Activated T-helper 1 cell treated with Interleukin-2 at 50 U/mL for 16 hours (primary cell): ENCODE results near the gene CYTIP.

Experiments used
- DNase-seq: peaks from one replicate; pipeline ENCODE4 v3.0.0-alpha.2; 2020; ENCODE audit warnings: low read depth

The CYTIP gene

DNA sequence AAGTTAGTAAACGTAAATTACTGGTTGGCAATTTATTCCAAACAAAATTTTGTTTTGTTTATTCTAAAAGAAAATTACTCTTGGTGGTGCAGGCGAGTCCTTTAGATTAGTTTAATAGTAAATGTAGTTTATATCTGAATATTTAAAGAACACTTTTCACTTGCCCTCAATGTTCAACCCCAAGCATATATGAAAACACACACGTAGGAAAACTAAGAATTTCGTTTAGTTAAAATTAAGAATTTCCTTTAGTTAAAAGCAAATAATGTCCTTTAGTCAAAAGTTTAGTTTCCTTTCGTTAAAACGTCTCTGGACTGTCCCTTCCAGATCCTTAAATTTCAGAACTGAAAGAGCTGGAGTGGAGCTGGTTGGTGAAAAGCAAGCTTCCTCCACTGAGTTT lies 19.1 kb upstream of the CYTIP start:
- no peak for DNase-seq

DNA sequence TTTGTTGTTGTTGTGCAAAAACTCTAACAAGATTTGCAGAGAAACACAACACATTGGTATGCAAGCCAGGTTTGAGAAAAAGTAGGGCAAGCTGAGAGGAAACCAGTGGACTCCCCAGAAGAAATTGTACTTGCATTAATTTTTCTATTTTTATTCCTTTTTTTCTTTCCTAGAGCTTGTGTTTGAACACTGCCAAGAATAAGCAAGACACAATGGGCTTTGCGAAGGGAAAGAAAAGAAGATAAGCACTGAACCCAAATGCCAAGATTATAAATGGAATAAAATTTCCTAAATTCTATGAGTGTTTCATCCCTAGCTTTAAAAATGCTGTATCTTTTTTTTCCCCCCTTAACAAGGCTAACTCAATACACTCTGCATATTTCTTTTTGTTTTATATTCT lies 17.0 kb upstream of the CYTIP start:
- DNase-seq: no peak

DNA sequence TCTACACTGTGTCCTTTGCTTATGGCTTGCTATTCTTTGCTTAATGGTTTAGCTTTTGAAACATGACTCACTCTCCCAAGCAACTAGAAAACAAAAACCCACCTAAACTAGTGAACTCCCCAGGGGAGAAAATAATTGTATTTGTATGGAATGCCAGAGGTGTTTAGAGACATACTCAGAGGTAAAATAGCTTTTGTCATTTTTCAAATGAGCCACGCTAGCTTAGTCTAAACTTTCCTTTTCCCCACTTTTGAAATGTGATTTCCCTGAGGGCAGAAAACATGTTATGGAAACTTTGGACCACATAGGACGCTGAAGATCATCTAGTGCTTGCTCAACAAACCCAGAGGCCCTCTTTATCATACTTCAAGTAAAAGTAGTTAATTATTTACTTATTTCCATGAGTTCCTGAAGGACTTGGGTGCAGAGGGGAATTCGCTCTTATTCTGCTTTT lies 16.5 kb upstream of the CYTIP start:
- DNase-seq: no peak

DNA sequence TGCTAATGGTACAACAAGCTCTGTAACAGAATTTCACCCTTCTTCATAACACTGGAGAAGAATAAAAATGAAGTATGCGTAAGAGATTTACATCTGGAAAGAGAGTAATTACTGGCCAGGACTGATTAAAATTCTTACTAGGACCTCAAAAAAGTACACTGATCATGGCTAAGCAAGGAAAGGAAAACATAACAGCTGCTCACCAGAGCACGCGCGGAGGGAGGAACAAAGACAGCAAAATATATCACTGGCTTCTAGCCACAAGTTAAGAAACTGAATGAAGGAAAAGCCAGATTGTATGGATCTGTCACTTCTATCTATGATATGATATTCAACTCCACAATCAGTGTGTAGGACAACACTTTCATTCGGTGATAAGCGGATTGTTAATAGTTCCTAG lies 15.6 kb upstream of the CYTIP start:
- DNase-seq: no peak

DNA sequence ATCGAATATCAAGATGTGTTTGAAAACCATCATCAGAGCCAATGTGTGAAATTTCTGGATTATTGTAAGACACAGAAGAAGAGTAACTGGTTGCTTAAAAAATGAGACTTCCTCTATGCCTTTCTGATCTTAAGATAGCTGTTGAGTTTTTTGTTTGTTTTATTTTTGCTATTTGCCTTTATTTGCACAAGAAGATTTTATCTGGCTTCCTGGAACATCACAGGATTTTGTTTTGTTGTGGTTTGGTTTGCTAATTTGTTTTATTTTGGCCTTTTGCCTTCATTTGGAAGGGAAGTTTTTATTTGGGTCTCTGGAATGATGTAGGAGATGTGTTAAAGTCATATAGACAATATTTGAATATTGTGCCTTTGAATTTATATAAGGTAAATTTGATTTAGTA lies 3.9 kb upstream of the CYTIP start:
- DNase-seq: no peak

DNA sequence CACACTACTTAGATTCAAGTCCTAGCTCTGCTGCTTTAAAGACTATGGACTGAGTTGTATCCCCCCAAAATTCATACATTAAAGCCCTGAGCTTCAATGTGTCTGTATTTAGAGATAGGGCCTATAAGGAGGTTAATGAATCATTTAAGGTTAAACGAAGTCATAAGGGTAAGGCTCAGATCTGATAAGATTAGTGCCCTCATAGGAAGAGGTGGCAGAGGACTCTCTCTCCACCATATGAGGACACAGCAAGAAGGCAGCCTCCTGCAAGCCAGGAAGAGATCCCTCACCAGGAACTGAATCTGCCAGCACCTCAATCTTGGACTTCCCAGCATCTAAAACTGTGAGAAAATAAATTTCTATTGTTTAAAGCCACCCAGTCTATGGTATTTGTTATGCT lies 3.1 kb upstream of the CYTIP start:
- DNase-seq: no peak

DNA sequence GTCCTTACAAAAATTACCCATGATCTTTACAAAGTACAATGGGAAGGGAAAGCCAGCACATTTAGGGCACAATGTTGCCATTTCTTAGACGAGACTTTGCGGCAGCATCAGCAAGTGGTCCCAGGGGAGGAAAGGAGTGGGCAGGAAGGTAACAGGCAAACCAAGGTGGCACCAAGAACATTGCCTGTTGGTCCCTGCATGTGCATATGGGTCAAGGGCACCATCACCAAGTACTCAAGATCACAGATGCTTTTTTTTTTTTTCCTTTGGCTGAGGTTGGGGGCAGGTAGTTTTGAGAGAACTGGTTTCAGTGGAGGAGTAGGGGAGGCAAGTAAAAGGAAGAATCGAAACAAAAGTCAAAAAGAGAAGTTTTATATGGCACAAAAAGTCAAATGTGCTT lies 752 bp upstream of the CYTIP start:
- DNase-seq: no peak

DNA sequence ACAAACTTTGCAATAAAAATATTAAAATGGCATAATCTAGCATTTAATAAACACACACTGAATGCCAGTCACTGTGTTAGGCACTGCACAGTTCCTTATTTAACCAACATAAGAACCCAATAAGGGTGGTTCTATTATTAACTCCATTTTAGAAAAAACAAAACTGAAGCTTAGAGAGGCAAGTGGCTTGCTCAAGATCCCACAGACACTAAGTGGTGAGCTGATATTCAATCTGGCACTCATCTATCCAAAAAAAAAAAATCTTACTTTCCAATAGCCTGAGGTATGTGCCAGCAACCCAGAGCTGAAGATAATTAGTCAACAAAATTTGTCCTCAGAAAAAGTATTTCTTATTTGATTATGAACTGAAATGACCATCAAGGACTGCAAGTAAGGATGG lies 799 bp downstream of the CYTIP start:
- DNase-seq: no peak

DNA sequence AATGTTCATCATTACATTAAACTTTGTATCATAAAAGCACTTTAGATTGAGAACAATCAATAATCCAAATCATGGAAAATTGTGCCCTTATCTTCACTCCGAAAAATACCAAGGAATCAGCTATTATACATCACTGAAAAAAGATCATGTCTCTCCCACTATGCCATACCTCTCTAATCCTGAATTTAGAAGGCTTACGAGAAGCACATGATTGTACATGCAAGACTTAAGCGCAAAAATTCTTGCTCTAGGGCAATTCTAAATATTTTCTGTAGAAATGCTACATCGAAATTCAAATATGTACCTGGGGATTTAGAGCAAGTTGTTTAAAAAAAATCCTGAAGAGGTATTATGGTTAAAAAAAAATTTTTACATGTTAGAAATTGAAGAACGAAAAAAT lies 1.3 kb downstream of the CYTIP start:
- DNase-seq: no peak

DNA sequence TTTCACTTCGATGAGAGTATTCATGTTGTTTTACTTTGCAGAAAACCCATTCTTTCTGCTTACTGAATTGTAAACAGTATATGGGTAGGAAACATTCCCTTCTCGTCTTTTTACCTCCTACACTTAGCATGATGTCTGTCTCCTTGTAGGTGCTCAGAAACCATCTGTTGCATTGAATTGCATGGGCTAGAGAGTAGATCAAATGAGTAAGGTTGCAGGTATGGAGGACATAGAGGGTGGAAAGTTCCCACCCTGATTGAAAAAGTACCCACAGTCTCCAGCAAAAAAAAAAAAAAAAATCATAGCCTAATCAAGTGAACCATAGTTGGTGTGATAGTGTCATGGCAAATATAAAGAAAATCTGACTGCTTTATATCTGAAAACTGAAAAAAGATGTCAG lies 1.7 kb downstream of the CYTIP start:
- DNase-seq: no peak

DNA sequence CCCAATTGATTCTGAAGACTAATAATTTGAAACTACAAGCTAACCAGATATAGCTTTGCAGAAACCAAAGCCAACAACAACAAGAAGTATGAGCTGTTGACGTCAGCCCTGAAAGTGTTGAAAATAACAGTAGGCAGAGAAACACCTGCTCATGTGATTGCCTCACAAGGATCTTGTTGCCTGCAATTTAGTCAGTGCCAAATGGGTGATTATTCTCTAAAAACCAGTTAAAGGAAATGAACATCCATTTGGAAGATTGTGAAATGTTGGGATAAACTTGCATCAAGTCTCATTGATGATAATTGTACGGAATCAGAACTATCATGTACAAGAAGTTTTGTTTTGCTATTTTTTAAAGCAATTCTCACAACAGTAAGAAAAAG lies 2.8 kb downstream of the CYTIP start:
- no peak for DNase-seq

DNA sequence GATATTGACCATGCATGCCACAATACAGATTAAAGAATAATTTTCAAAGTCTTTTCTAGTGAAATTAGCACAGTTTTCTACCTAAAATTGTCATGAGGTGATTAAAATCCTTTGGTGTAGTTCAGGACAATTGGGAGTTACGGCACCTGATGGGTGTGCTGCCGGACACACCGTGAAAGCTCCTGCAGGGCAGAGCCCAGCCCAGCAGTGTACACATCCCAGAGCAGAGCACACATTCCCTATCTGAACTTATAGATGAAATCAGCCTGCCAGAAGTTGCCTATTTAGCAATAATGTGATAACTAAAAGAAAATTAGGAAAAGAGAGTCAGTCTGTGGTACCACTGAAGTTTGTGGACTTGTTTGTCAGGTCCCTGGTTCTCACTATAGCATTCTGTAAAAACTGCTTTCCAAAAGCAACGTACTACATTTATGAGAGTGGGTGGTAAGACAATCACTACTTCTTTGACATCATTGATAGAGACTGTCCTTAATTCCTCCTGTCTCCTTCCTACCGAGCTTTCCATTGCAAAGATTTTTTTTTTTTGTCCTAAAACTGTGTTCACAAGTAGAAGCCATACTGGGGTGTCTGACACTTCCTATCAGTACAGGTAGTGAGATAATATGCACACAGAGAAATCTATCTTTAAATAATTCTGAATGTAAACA lies 3.4 kb downstream of the CYTIP start:
- DNase-seq: no peak

DNA sequence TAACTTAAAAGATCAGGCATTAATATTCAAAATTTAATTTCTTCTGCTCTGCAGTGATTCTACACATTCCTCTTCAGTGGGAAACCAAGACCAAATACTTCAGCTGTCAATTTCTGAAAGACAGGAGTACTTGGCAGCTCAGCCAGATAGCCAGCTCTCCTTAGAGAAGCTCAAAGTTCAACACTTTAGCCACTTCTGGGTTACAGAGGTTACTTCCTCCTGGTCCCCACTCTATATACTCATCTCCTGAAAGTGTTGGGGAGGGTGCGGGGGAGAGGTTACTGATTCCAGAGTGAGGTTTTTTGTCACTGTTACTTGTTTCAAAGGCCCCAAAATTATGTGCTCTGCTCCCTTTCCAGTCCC lies 4.1 kb downstream of the CYTIP start:
- no peak for DNase-seq

DNA sequence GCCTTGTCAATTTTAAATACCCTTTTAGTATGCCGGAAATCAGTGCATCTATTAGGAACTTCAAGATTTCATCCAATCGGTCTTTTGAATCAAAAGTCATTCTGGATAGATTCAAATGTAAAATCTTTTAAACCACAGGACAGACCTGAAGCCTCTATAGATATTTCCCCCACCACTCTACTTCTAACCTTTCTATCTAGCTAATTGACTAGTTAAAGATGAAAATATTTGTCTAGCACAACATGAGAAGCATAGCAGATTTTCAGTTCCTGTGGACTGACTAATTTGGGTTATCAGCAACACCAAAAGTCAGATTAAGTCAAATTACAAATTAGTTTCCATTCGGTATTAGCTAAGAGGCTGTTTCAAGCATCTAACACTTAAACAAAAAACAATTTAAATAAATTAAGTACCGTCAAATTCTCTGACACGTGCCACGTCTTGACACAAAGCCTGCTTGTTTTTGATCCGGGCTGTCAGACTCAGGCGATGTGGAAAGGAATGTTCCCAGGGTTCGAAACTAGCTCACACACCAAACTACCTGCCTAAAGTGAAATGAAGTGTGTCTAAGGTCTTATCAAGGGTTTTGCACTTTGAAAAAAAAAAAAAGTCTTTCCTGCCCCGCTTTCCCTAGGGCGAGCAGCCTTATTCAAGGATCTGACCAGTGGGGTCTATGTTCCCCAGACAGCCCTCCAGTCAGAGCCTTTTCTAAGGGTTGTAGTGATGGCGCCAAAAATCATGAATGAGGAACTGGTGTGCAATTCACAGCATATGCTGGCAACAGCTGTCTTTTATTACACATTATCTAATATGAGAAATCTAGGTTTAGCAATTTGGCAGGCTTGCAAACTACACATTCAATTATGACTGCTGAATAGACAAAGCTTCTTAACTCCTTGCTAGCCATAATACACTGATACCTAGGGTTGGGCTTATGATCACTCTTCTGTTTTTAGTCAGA lies 4.7 kb downstream of the CYTIP start:
- no peak for DNase-seq

DNA sequence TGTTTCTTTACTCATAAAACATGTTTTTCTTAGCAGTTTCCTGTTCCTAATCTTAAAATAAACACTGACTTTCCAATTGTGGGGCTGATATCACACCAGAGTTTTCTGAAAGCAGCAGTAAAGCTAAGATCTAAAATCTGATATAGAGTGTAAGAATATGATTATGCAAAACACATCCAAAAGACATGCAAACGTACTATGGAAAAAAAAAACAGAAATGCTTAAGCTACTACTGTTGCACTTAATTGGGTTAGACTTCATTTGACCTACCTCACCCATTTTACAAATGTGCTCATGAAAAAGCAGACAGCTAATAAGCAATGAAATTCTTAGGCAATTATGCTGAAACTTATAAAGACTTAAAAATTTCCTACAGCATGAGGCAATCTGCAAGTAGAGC lies 10.5 kb downstream of the CYTIP start:
- no peak for DNase-seq

DNA sequence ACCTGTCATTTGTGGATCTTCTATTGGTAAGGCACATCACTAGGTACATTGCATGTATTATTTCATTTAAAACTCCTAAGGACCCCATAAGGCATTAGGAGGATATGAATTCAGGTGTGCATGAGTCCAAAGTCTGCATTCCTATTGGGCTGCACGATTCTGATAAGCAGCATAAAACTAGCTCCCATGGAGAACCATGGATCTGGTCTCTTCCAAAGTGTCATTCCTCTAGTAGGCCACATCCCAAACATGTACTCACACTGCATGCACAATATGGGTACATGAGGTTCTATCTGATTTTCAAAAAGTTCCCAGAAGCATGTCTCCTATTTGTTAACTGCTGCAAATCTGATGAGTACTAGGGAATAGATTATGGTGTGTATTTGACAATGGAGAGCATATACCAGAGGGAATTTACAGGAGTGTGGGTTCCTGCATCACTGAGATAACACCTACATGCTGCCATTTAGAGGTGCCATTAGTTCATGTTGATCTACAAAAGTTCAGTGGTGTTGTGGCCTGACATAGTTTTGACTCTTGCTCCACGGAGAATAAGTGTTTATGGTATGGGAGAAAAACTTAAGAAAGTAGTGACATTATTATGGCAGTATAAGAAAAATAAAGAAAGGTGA lies 11.3 kb downstream of the CYTIP start:
- DNase-seq: no peak

DNA sequence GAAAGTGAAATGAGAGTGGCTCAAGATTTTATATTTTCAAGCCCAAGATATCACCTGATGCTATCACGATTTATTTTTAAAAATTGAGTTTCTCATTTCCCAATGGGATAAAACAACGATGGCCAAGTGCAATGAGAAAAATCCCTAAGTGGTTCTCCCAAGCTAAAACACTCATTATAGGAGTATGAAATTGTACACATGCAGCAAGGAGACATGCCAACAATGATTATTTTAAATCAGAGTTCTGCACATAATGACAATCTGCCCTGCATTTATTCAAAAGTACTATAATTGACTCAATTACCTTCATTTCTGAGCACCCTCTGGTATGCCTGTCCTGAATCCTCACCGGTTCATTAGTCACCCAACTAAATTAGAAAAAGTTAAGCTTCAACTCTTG lies 12.7 kb downstream of the CYTIP start:
- no peak for DNase-seq

DNA sequence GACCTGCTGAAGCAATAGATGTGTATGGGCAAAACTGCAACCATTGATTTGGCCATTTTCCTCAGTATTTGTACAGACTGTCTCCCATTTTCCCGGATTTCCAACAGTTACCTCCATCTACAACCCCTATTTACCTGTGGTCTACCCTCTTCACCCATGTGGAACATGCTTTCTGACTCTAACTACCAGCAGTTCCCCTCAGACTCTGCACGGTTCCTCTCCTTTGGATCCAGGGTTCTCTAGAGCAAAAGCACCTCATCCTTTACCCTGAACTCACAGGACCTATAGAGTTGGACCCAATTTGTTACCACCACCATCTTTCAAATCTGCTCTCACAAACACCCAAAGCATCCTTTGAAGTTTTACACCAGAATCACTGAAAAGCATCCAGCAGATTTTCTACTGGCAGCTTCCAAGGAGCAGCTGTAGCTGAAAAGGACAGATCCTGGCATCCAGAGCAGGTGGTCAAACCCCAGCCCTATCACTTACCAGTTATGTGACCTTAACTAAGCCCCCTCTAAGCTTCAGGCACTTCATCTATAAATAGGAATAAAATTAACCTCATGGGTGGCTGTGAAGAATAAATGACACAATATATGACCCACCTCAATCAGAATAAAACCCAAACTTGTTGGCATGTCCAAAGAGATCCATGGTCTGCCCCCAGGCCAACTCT lies 15.3 kb downstream of the CYTIP start:
- DNase-seq: no peak

DNA sequence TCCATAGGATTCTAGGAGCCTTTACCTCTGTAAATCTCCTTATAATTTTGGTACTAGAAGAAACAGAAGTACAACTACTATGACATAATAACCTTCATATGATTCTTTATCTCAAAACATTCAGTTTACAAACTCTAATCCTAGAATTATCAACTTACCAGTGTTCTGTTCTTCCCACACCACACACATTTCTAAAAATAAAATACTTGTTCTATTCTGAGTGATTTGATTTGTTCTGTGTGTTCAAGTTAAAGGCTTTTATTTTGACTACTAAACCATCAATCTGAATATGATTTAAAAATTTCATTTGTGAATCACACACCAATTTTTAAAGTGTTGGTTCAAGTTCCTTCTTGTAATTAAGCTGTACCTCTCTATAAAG lies 16.0 kb downstream of the CYTIP start:
- DNase-seq: no peak

DNA sequence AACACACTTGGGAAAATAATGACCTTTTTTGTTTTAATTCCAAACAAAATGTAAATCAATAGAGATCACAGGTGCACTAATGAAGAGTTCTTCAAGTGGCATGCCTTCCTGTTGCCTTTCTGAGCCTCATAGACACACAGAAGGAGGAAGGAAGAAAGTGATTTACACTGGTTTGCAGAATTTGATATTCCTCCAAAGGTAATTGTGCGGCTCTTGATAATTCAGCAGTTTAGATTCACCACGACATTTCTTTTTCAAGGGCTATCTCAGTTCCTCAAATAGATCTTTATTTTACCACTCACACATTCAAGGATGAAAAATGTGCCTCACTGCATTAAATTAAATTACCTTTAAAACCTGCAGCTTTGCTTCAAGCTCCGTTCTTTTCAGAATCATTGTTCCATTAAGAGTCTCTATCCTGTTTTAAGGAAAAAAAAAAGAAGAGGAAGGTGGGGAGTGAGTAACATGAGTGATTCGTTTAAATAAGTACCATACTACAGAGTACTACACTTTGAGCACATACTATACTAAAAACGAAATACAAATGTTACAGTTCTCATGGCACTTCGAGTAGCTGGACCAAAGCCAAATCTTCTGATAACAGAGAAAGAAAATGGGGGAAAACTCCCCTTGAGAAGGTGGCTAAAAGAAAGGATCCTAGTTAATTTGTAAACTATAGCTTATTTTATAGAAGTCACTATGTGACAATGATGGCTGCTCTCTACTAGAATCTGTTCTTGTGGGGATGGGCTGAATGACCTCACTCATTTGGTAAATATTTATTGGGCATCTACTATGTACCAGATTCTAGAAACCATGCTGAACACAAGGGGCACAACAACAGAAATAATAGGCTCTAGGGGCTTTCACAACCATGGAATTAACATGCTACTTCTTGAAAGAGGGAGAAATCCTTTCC lies 16.6 kb downstream of the CYTIP start:
- no peak for DNase-seq

DNA sequence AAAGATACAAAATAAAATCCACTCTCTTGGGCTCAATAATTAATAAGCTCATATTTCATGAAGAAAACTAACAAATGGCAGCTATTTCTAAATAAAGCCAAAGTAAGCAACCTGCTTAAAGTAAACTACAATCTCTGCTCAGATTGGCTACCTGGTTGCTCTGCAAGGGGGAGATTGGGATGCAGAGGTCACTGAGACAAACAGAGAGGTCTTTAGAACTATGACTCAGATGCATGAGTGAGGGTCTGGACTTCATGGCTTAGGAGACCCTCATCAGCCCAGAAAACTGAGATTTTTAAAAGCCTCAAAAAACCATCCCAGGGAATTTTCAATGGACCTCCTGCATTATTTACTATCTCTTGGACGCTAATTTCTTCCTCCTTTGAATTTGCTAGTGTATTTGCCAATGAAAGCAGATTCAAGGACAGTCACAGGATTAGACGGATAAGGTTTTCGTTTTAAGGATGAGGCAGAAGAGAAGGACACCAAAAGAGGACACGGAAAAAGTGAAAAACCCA lies 17.4 kb downstream of the CYTIP start:
- DNase-seq: no peak
